Activated CD4-positive, alpha-beta T cell treated with anti-CD3 and anti-CD28 coated beads, Interleukin-2, amount 50 U/mL, for 16 hours (primary cell): ENCODE measurements around the gene ZNF784.
A peak's percentile ranks its signal among the peaks of the same experiment; 100 is the strongest.
"Not testable (repeated sequence)": the region's sequence is repeated elsewhere in the genome, so short reads cannot be mapped to it uniquely, and the experiment has no call there.

ENCODE experiments used
- DNase-seq: peaks from one replicate; pipeline ENCODE4 v3.0.0-alpha.2; 2020

Gene ZNF784

GRCh38 chr19:55580628-55581144 lies 43.7 kb downstream of the ZNF784 start, which contains the start of gene ZNF579:
Gene ZNF579 (minus strand): TSS chr19:55580848. CDS start chr19:55579639, 1,209 bp downstream.
- peak; percentile 86 for DNase-seq

- DNase-seq = no peak
Measured at GRCh38 chr19:55579766-55580621, 44.4 kb downstream of the ZNF784 start.

- DNase-seq = no peak
Measured at GRCh38 chr19:55578761-55579747, 45.3 kb downstream of the ZNF784 start.

- no peak for DNase-seq
Measured at GRCh38 chr19:55578031-55578760, 46.2 kb downstream of the ZNF784 start.

GRCh38 chr19:55576746-55577145 lies 47.6 kb downstream of the ZNF784 start:
- no peak for DNase-seq

- not testable (repeated sequence) for DNase-seq
Measured at GRCh38 chr19:55573929-55574328, 50.4 kb downstream of the ZNF784 start.
